Esophagus (tissue), 2 donors: ENCODE measurements around the gene ADI1. TPM values are rescaled to one million over a fixed set of nuclear protein-coding genes. Genes with fewer than 3 reads are reported as not detected.
"Not testable (repeated sequence)": the region's sequence is repeated elsewhere in the genome, so short reads cannot be mapped to it uniquely, and the experiment has no call there.

Source experiments
- H3K27ac ChIP-seq, 2 donors: one replicate each; pipeline ENCODE4 v1.5.1; 2013; ENCODE audit warnings: low read depth in 2 of 2, mild to moderate bottlenecking in 2 of 2, inconsistent platforms in 1 of 2, low read length in 1 of 2, moderate library complexity in 1 of 2
- H3K27me3 ChIP-seq, 2 donors: one replicate each; pipeline ENCODE4 v1.6.1; 2013; ENCODE audit warnings: low read length in 2 of 2, control low read depth in 1 of 2, mild to moderate bottlenecking in 1 of 2; ENCODE audit not compliant: insufficient read depth in 2 of 2, control insufficient read depth in 1 of 2
- H3K36me3 ChIP-seq, 2 donors: one replicate each; pipeline ENCODE4 v1.6.1; 2013; ENCODE audit warnings: low read length in 1 of 2; ENCODE audit not compliant: control insufficient read depth in 2 of 2, insufficient read depth in 2 of 2
- H3K4me1 ChIP-seq, 2 donors: one replicate each; pipeline ENCODE4 v1.6.1; 2013; ENCODE audit warnings: low read length in 1 of 2; ENCODE audit not compliant: control insufficient read depth in 2 of 2, insufficient read depth in 2 of 2
- H3K4me3 ChIP-seq, 2 donors: one replicate each; pipeline ENCODE4 v1.5.1; 2013; ENCODE audit warnings: low read length in 2 of 2, mild to moderate bottlenecking in 2 of 2, low read depth in 1 of 2, moderate library complexity in 1 of 2
- H3K9me3 ChIP-seq, 2 donors: one replicate each; pipeline ENCODE4 v1.6.1; 2013; ENCODE audit warnings: mild to moderate bottlenecking in 2 of 2, low read depth in 1 of 2, low read length in 1 of 2, moderate library complexity in 1 of 2; ENCODE audit not compliant: control insufficient read depth in 2 of 2, insufficient read depth in 1 of 2
- WGBS, 2 donors: extraction: QIAGEN DNeasy Blood & Tissue Kit; methylation state at CpG; one replicate each; pipeline ENCODE4 v1.1.7; 2013; 5-methylcytosine and 5-hydroxymethylcytosine counted together
- polyA plus RNA-seq, 2 donors: library from polyadenylated mRNA; stranded (reverse); fragments of 200-250 nt; gene quantifications; one replicate each; pipeline ENCODE4 v1.2.3, GENCODE V29; 2013
- donor health status: healthy with polysubstance abuse.
- donor health status: Bipolar disorder and iron deficiency.

Gene ADI1
- polyA plus RNA-seq, 2 donors: 25.7 to 41.8 TPM

- Histone ChIP-seq H3K27ac (peak overlapping the region; percentile 86 to 96), H3K9me3 (no peaks in the 10 kb centered on the region), H3K4me1 (peaks cover 0 to 4% of the 10 kb centered on the region in 2 donors), H3K27me3 (no peaks in the 10 kb centered on the region), H3K36me3 (peaks cover 0 to 2% of the 10 kb centered on the region in 2 donors), H3K4me3 (peak overlapping the region; percentile 65 to 83)
- WGBS, 2 donors: 21 to 27% methylated on average over 3 of the region's 3 CpGs
Measured at GRCh38 chr2:3517948-3518495, 1.3 kb downstream of the ADI1 start.

- WGBS, 2 donors: 95 to 97% methylated on average over 3 of the region's 3 CpGs
- Histone ChIP-seq H3K36me3 (peaks cover 7 to 10% of the 10 kb centered on the region in 2 donors), H3K9me3 (no peaks in the 10 kb centered on the region), H3K27me3 (no peaks in the 10 kb centered on the region), H3K4me1 (peaks cover 0 to 4% of the 10 kb centered on the region in 2 donors), H3K27ac (no peak overlapping the region), H3K4me3 (no peak overlapping the region)
Measured at GRCh38 chr2:3516831-3517230, 2.5 kb downstream of the ADI1 start.

GRCh38 chr2:3515438-3515837 lies 3.9 kb downstream of the ADI1 start:
- not testable (repeated sequence) for H3K4me3 ChIP-seq, H3K27ac ChIP-seq, H3K4me1 ChIP-seq, H3K9me3 ChIP-seq, H3K27me3 ChIP-seq
- H3K36me3 ChIP-seq: peaks cover 9 to 10% of the 10 kb centered on the region in 2 donors
- 85 to 92% methylated on average over 5 of the region's 5 CpGs for WGBS, 2 donors

- Histone ChIP-seq H3K27ac (no peak overlapping the region), H3K36me3 (peaks cover 9 to 10% of the 10 kb centered on the region in 2 donors), H3K4me3 (no peak overlapping the region), H3K9me3 (no peaks in the 10 kb centered on the region), H3K27me3 (no peaks in the 10 kb centered on the region), H3K4me1 (no peaks in the 10 kb centered on the region)
- 84 to 96% methylated on average over 3 of the region's 3 CpGs for WGBS, 2 donors
Measured at GRCh38 chr2:3513026-3513810, 6.1 kb downstream of the ADI1 start.

- no peak overlapping the region for H3K4me3 ChIP-seq
- no peak overlapping the region for H3K27ac ChIP-seq
- no peaks in the 10 kb centered on the region for H3K27me3 ChIP-seq
- H3K36me3 ChIP-seq: peaks cover 9 to 10% of the 10 kb centered on the region in 2 donors
- H3K9me3 ChIP-seq: no peaks in the 10 kb centered on the region
- no peaks in the 10 kb centered on the region for H3K4me1 ChIP-seq
- 61 to 74% methylated on average over 2 of the region's 2 CpGs for WGBS, 2 donors
Measured at GRCh38 chr2:3512086-3512485, 7.2 kb downstream of the ADI1 start.

GRCh38 chr2:3505771-3506170 lies 13.6 kb downstream of the ADI1 start:
- peaks cover 0 to 4% of the 10 kb centered on the region in 2 donors for H3K9me3 ChIP-seq
- H3K4me3 ChIP-seq: no peak overlapping the region
- H3K27ac ChIP-seq: no peak overlapping the region
- peaks cover 13 to 19% of the 10 kb centered on the region in 2 donors for H3K36me3 ChIP-seq
- 53 to 86% methylated on average over 4 of the region's 4 CpGs for WGBS, 2 donors
- peaks cover 0 to 5% of the 10 kb centered on the region in 2 donors for H3K4me1 ChIP-seq
- no peaks in the 10 kb centered on the region for H3K27me3 ChIP-seq

GRCh38 chr2:3504741-3505140 lies 14.6 kb downstream of the ADI1 start:
- peaks cover 18 to 25% of the 10 kb centered on the region in 2 donors for H3K36me3 ChIP-seq
- H3K27ac ChIP-seq: no peak overlapping the region
- no peak overlapping the region for H3K4me3 ChIP-seq
- peaks cover 0 to 4% of the 10 kb centered on the region in 2 donors for H3K9me3 ChIP-seq
- WGBS, 2 donors: 83 to 93% methylated on average over 5 of the region's 5 CpGs
- H3K4me1 ChIP-seq: peaks cover 0 to 5% of the 10 kb centered on the region in 2 donors
- H3K27me3 ChIP-seq: no peaks in the 10 kb centered on the region

- Histone ChIP-seq H3K27me3 (no peaks in the 10 kb centered on the region), H3K4me3 (no peak overlapping the region), H3K27ac (no peak overlapping the region), H3K36me3 (peaks cover 21 to 30% of the 10 kb centered on the region in 2 donors), H3K9me3 (peaks cover 0 to 4% of the 10 kb centered on the region in 2 donors), H3K4me1 (peaks cover 0 to 5% of the 10 kb centered on the region in 2 donors)
- 90 to 95% methylated on average over 13 of the region's 13 CpGs for WGBS, 2 donors
Measured at GRCh38 chr2:3503483-3503882, 15.8 kb downstream of the ADI1 start.

- H3K36me3 ChIP-seq: peaks cover 21 to 32% of the 10 kb centered on the region in 2 donors
- H3K27ac ChIP-seq: no peak overlapping the region
- H3K4me3 ChIP-seq: no peak overlapping the region
- WGBS, 2 donors: 94 to 97% methylated on average over 14 of the region's 14 CpGs
- no peaks in the 10 kb centered on the region for H3K27me3 ChIP-seq
- H3K4me1 ChIP-seq: peaks cover 0 to 5% of the 10 kb centered on the region in 2 donors
- peaks cover 0 to 4% of the 10 kb centered on the region in 2 donors for H3K9me3 ChIP-seq
Measured at GRCh38 chr2:3503046-3503445, 16.3 kb downstream of the ADI1 start.
